C4-2B (cell line): ENCODE results near the gene QPRT.
"Not testable (repeated sequence)": the region's sequence is repeated elsewhere in the genome, so short reads cannot be mapped to it uniquely, and the experiment has no call there.

Experiments used
- H3K27ac ChIP-seq: fragments of 450-650 bp; 2 replicates; pipeline ENCODE4 v1.5.1; 2017
- ZFX ChIP-seq: fragments of 450-650 bp; IDR thresholded peaks from 2 replicates; pipeline ENCODE4 v1.6.1; 2017
- TF ChIP-seq, protein P1 (sequence below): fragments of 450-650 bp; conservative IDR thresholded peaks from 2 replicates; pipeline ENCODE4 v1.5.1; 2017; ENCODE audit warnings: mild to moderate bottlenecking

The QPRT gene

GRCh38 chr16:29708917-29709600, 30.1 kb downstream of the QPRT start:
- no peak overlapping the region for H3K27ac ChIP-seq
- TF ChIP-seq, protein P1, sequence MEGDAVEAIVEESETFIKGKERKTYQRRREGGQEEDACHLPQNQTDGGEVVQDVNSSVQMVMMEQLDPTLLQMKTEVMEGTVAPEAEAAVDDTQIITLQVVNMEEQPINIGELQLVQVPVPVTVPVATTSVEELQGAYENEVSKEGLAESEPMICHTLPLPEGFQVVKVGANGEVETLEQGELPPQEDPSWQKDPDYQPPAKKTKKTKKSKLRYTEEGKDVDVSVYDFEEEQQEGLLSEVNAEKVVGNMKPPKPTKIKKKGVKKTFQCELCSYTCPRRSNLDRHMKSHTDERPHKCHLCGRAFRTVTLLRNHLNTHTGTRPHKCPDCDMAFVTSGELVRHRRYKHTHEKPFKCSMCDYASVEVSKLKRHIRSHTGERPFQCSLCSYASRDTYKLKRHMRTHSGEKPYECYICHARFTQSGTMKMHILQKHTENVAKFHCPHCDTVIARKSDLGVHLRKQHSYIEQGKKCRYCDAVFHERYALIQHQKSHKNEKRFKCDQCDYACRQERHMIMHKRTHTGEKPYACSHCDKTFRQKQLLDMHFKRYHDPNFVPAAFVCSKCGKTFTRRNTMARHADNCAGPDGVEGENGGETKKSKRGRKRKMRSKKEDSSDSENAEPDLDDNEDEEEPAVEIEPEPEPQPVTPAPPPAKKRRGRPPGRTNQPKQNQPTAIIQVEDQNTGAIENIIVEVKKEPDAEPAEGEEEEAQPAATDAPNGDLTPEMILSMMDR, result no peak
- TF ChIP-seq ZFX, result no peak

GRCh38 chr16:29709657-29710056, 30.7 kb downstream of the QPRT start:
- H3K27ac ChIP-seq, result not testable (repeated sequence)

- 0 out of 2 replicates have a peak overlapping the region, but pooled peaks have one; percentile 25 for H3K27ac ChIP-seq
- TF ChIP-seq ZFX, result no peak
- TF ChIP-seq, protein P1, result peak; percentile 75
These were observed 31.5 kb downstream of the QPRT start for GRCh38 chr16:29710227-29711219.

GRCh38 chr16:29712809-29713208, 33.8 kb downstream of the QPRT start:
- no peak overlapping the region for H3K27ac ChIP-seq
- TF ChIP-seq, protein P1, result no peak
- no peak for TF ChIP-seq ZFX

GRCh38 chr16:29714396-29714795, 35.4 kb downstream of the QPRT start:
- no peak overlapping the region for H3K27ac ChIP-seq

DNA sequence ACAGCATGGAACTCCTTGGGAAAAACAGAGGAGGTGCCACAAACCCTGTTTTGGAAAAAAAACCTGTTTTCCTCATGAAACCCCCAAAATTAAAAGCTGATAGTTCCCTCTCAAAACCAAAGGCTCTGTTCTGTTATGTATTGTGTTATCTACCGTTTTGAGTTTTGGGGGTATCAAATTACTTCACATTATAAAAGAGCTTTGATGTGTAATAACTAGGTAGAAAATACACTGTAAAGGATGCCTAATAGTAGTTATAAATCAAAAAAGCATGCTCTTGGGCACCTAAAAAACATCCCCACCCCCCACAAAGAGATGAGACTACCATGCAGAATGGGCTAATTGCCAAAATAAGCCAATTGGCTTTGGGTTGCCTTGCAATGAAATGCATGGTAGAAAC, 36.0 kb downstream of the QPRT start:
- TF ChIP-seq ZFX, result no peak
- TF ChIP-seq, protein P1, result no peak

More at GRCh38 chr16:29714396-29714795, 35.4 kb downstream of the QPRT start:
- no peak for TF ChIP-seq ZFX
- TF ChIP-seq, protein P1, result no peak

GRCh38 chr16:29717113-29717512, 38.1 kb downstream of the QPRT start:
- no peak for TF ChIP-seq ZFX
- TF ChIP-seq, protein P1, result no peak
- no peak overlapping the region for H3K27ac ChIP-seq

More for the DNA sequence above, 36.0 kb downstream of the QPRT start:
- H3K27ac ChIP-seq, result no peak overlapping the region
